Measurements from ENCODE around the gene KATNB1.

KATNB1 gene

GRCh38 chr16:57763285-57764005 is 27.9 kb downstream of the KATNB1 start:
- peaks cover 13% of the 10 kb centered on the region for H3K36me3 ChIP-seq
- no peak overlapping the region for H3K4me3 ChIP-seq (ENCODE audit: low read depth in 1 of 2, low read length in 1 of 2)
- H3K27ac ChIP-seq: no peak overlapping the region
- H3K27me3 ChIP-seq: no peaks in the 10 kb centered on the region
- H3K9me3 ChIP-seq: no peaks in the 10 kb centered on the region
- H3K4me1 ChIP-seq (ENCODE audit: control insufficient read depth in 1 of 2, insufficient read depth in 1 of 2, low read depth in 1 of 2, low read length in 1 of 2): no peaks in the 10 kb centered on the region
- TF ChIP-seq CTCF (IDR thresholded peaks at IDR 0.05): no peak

GRCh38 chr16:57764006-57764340 is 28.4 kb downstream of the KATNB1 start:
- no peak for TF ChIP-seq CTCF (IDR thresholded peaks at IDR 0.05)
- Histone ChIP-seq H3K27ac (no peak overlapping the region), H3K27me3 (no peaks in the 10 kb centered on the region), H3K4me1 (ENCODE audit: control insufficient read depth in 1 of 2, insufficient read depth in 1 of 2, low read depth in 1 of 2, low read length in 1 of 2) (no peaks in the 10 kb centered on the region), H3K36me3 (peaks cover 7% of the 10 kb centered on the region), H3K4me3 (ENCODE audit: low read depth in 1 of 2, low read length in 1 of 2) (no peak overlapping the region), H3K9me3 (no peaks in the 10 kb centered on the region)

GRCh38 chr16:57764341-57765159 is 29.0 kb downstream of the KATNB1 start:
- no peaks in the 10 kb centered on the region for H3K9me3 ChIP-seq
- peaks cover 3% of the 10 kb centered on the region for H3K36me3 ChIP-seq
- no peak for TF ChIP-seq CTCF (IDR thresholded peaks at IDR 0.05)
- no peaks in the 10 kb centered on the region for H3K27me3 ChIP-seq
- H3K4me1 ChIP-seq (ENCODE audit: control insufficient read depth in 1 of 2, insufficient read depth in 1 of 2, low read depth in 1 of 2, low read length in 1 of 2): no peaks in the 10 kb centered on the region
- no peak overlapping the region for H3K4me3 ChIP-seq (ENCODE audit: low read depth in 1 of 2, low read length in 1 of 2)
- no peak overlapping the region for H3K27ac ChIP-seq

- H3K9me3 ChIP-seq: no peaks in the 10 kb centered on the region
- H3K4me3 ChIP-seq (ENCODE audit: low read depth in 1 of 2, low read length in 1 of 2): no peak overlapping the region
- no peak for TF ChIP-seq CTCF (IDR thresholded peaks at IDR 0.05)
- H3K27me3 ChIP-seq: no peaks in the 10 kb centered on the region
- H3K27ac ChIP-seq: no peak overlapping the region
- H3K36me3 ChIP-seq: no peaks in the 10 kb centered on the region
- no peaks in the 10 kb centered on the region for H3K4me1 ChIP-seq (ENCODE audit: control insufficient read depth in 1 of 2, insufficient read depth in 1 of 2, low read depth in 1 of 2, low read length in 1 of 2)
Measured at GRCh38 chr16:57765160-57765728, 29.7 kb downstream of the KATNB1 start.

- no peak for TF ChIP-seq CTCF (IDR thresholded peaks at IDR 0.05)
- Histone ChIP-seq H3K27ac (no peak overlapping the region), H3K4me3 (ENCODE audit: low read depth in 1 of 2, low read length in 1 of 2) (no peak overlapping the region), H3K36me3 (no peaks in the 10 kb centered on the region), H3K4me1 (ENCODE audit: control insufficient read depth in 1 of 2, insufficient read depth in 1 of 2, low read depth in 1 of 2, low read length in 1 of 2) (no peaks in the 10 kb centered on the region), H3K9me3 (no peaks in the 10 kb centered on the region), H3K27me3 (no peaks in the 10 kb centered on the region)
Measured at GRCh38 chr16:57766714-57767348, 31.3 kb downstream of the KATNB1 start.
